ENCODE measurements around the gene ZNF668. TPM values are rescaled to one million over a fixed set of nuclear protein-coding genes. Genes with fewer than 3 reads are reported as not detected.
A peak's percentile ranks its signal among the peaks of the same experiment; 100 is the strongest.
"Not testable (repeated sequence)": the region's sequence is repeated elsewhere in the genome, so short reads cannot be mapped to it uniquely, and the experiment has no call there.

Gene ZNF668
- polyA plus RNA-seq, 1 donor from 2014 or later: 10.6 TPM

- peaks cover 8% of the 10 kb centered on the region for H3K36me3 Mint-ChIP-seq
- no peaks in the 10 kb centered on the region for H3K27me3 Mint-ChIP-seq
- H3K9me3 Mint-ChIP-seq: no peaks in the 10 kb centered on the region
These were observed 41.0 kb downstream of the ZNF668 start, which contains the start of gene STX4 for GRCh38 chr16:31032736-31033708. TSS of gene STX4 (plus strand) at chr16:31033558. CDS start at chr16:31033806, 248 bp downstream.

DNA sequence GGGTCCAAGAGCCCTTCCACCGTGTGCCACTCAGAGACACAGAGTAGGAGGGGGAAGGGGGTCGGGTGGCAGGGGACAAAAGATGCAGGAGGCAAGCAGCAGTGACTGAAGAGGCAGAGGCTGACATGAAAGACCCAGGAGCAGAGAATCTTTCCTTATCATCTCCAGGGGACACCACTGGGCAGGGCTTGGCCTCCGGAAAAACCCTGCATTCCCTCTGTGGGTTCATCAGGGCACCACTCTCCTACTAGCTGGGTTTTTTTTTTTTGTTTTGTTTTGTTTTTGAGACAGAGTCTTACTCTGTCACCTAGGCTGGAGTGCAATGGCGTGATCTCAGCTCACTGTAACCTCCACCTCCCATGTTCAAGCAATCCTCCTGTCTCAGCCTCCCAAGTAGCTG is 42.8 kb downstream of the ZNF668 start:
- H3K27me3 Mint-ChIP-seq: no peaks in the 10 kb centered on the region
- H3K9me3 Mint-ChIP-seq: no peaks in the 10 kb centered on the region
- peak overlapping the region in 2 of 4 donors; percentile 28 to 88 for H3K4me3 Mint-ChIP-seq
- peaks cover 6% of the 10 kb centered on the region for H3K36me3 Mint-ChIP-seq
- peaks cover 7 to 13% (median 10%) of the 10 kb centered on the region in 3 donors for H3K4me1 Mint-ChIP-seq
- peak overlapping the region in 2 of 3 donors; percentile 90 to 99 for H3K27ac Mint-ChIP-seq

More at GRCh38 chr16:31032736-31033708, 41.0 kb downstream of the ZNF668 start, which contains the start of gene STX4:
- peak within 1 kb of the TSS; percentile 90 to 99 (median 99) for H3K27ac Mint-ChIP-seq
- peak within 1 kb of the TSS; percentile 88 to 100 (median 96) for H3K4me3 Mint-ChIP-seq
- H3K4me1 Mint-ChIP-seq: peaks cover 10 to 15% (median 10%) of the 10 kb centered on the region in 3 donors

DNA sequence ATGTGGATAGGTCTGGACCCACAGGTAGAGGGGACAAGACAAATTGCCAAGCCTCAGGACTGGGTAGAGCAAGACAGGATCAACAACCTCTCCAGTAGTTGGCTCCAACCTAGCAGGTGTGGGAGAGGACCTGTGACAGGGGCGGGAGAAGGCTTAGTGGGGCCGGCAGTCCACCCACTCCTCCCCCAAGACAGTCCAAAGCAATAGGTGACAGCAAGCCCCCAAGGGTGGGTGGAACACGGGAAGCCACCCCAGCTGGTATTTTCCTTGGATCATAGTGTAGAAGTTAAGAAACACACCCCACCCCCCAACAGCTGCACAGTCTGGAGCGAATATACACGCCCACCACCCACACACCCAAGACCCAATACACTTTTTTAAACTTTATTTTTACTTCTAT is 44.8 kb downstream of the ZNF668 start:
- no peaks in the 10 kb centered on the region for H3K9me3 Mint-ChIP-seq
- peaks cover 4% of the 10 kb centered on the region for H3K36me3 Mint-ChIP-seq
- H3K27ac Mint-ChIP-seq: no peak overlapping the region

DNA sequence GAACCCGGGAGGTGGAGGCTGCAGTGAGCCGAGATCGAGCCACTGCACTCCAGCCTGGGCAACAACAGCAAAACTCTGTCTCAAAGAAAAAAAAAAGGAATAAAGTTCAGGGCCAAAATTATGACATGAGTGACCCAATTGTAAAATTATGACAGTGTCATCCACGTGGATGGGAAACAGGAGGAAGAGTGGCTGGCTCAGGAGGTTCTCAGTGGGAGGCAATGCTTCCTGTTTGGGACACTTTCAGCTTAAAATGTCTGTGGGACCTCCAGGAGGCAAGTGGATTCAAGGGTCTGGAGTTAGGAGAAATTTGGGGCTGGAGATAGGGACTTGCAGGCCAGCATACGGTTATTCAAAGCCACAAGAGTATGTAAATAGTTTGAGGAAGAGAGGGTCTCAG is 48.7 kb downstream of the ZNF668 start:
- no peaks in the 10 kb centered on the region for H3K27me3 Mint-ChIP-seq

More for the DNA sequence above, 44.8 kb downstream of the ZNF668 start:
- Mint-ChIP-seq H3K4me3 (no peak overlapping the region), H3K4me1 (peaks cover 4 to 13% (median 8%) of the 10 kb centered on the region in 3 donors), H3K27me3 (no peaks in the 10 kb centered on the region)

DNA sequence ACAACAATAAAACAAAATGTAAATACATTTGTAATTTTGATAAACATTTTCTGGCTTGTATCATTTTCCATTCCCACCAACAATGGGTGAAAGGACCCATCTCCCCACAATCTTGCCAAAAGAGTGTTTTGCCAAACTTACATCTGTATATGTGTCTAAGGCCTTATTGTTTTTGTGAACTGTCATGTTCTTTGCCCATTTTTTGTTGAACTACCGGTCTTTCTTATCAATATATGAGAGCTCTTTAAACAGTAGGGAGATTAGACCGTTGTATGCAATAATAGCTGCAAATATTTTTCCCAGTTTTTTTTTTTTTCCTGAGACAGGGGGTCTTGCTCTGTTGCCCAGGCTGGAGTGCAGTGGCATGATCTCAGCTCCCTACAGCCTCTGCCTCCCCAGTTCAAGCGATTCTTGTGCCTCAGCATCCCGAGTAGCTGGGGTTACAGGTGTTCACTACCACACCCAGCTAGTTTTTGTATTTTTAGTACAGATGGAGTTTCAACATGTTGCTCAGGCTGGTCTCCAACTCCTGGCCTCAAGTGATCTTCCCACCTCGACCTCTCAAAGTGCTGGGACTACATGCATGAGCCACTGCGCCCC is 50.3 kb downstream of the ZNF668 start:
- no peaks in the 10 kb centered on the region for H3K27me3 Mint-ChIP-seq
- no peak overlapping the region for H3K4me3 Mint-ChIP-seq
- H3K9me3 Mint-ChIP-seq: no peaks in the 10 kb centered on the region
- H3K27ac Mint-ChIP-seq: no peak overlapping the region
- H3K4me1 Mint-ChIP-seq: no peaks in the 10 kb centered on the region
- H3K36me3 Mint-ChIP-seq: no peaks in the 10 kb centered on the region

More for the DNA sequence above, 48.7 kb downstream of the ZNF668 start:
- H3K4me1 Mint-ChIP-seq: no peaks in the 10 kb centered on the region
- H3K36me3 Mint-ChIP-seq: no peaks in the 10 kb centered on the region
- H3K27ac Mint-ChIP-seq: no peak overlapping the region
- H3K9me3 Mint-ChIP-seq: no peaks in the 10 kb centered on the region
- no peak overlapping the region for H3K4me3 Mint-ChIP-seq

- Mint-ChIP-seq H3K4me1 (peaks cover 0 to under 1% (median 0%) of the 10 kb centered on the region in 3 donors), H3K4me3 (no peak overlapping the region), H3K36me3 (peaks cover under 1% of the 10 kb centered on the region), H3K27ac (no peak overlapping the region), H3K9me3 (no peaks in the 10 kb centered on the region), H3K27me3 (no peaks in the 10 kb centered on the region)
These were observed 50.8 kb downstream of the ZNF668 start for GRCh38 chr16:31023252-31023602.

DNA sequence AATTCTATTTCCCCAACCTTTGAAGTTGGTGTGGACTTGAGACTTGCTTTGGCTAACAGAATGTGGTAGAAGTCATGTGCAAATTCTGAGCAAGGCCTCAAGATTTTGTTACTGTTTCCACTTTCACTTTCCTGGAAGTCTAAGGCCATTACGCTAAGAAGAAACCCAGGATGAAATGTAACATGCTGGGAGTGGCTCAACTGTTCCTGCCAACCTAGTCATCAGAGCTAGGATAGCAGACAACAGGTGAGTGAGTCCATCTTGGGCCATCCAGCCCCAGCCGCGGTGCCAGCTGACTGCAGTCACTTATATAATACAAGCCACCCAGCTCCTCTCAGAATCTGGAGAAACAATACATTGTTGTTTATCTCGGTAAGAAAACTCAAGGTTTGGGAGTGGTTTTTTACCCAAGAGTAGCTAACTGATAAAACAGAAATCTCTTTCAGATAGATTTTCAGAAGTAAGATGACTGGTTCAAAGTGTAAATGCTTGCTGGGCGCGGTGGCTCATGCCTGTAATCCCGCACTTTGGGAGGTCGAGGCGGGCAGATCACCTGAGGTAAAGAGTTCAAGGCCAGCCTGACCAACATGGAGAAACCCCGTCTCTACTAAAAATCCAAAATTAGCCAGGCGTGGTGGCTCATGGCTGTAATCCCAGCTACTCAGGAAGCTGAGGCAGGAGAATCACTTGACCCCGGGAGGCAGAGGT is 51.3 kb downstream of the ZNF668 start:
- H3K4me1 Mint-ChIP-seq: peaks cover 0 to 2% (median 0%) of the 10 kb centered on the region in 3 donors
- H3K27me3 Mint-ChIP-seq: no peaks in the 10 kb centered on the region
- H3K36me3 Mint-ChIP-seq: peaks cover 2% of the 10 kb centered on the region
- no peaks in the 10 kb centered on the region for H3K9me3 Mint-ChIP-seq
- no peak overlapping the region for H3K4me3 Mint-ChIP-seq
- H3K27ac Mint-ChIP-seq: no peak overlapping the region

DNA sequence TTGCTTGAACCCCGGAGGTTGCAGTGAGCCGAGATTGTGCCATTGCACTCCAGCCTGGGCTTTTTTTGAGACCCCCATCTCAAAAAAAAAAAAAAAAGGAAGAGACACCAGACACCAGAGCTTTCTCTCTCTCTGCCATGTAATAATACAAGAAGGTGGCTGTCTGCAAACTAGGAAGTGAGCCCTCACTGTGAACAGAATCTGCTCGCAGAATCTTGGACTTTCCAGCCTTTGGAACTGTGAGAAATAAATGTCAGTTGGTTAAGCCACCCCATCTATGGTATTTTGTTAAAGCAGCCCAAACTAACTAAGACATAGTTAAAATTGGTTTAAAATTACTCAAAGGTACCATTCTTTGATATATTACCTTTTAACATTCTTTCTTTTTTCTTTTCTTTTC is 53.5 kb downstream of the ZNF668 start:
- Mint-ChIP-seq H3K27me3 (peaks cover 2% of the 10 kb centered on the region), H3K4me1 (peaks cover 0 to 2% (median 0%) of the 10 kb centered on the region in 3 donors), H3K36me3 (peaks cover 2% of the 10 kb centered on the region), H3K27ac (no peak overlapping the region), H3K9me3 (no peaks in the 10 kb centered on the region), H3K4me3 (no peak overlapping the region)

DNA sequence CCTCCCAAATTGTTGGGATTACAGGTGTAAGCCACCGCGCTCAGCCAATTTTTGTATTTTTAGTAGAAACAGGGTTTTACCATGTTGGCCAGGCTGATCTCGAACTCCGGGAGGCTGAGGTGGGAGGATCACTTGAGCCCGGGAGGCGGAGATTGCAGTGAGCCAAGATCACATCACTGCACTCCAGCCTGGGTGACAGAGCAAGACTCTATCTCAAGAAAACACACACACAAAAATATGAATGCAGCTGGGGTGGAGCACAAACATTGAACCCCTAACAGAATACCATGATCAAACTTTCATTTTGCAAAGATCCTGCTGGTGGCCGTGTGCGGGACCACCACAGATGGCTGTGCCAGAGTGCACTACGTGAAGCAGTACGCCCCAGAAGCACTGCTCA is 56.3 kb downstream of the ZNF668 start:
- H3K27ac Mint-ChIP-seq, H3K27me3 Mint-ChIP-seq, H3K4me1 Mint-ChIP-seq, H3K4me3 Mint-ChIP-seq, H3K36me3 Mint-ChIP-seq, H3K9me3 Mint-ChIP-seq: not testable (repeated sequence)

GRCh38 chr16:31016018-31016417 is 58.0 kb downstream of the ZNF668 start:
- H3K4me1 Mint-ChIP-seq: peaks cover 0 to 5% (median 3%) of the 10 kb centered on the region in 3 donors
- H3K9me3 Mint-ChIP-seq: no peaks in the 10 kb centered on the region
- peaks cover 18% of the 10 kb centered on the region for H3K27me3 Mint-ChIP-seq
- H3K4me3 Mint-ChIP-seq: no peak overlapping the region
- no peak overlapping the region for H3K27ac Mint-ChIP-seq
- H3K36me3 Mint-ChIP-seq: peaks cover 5% of the 10 kb centered on the region

- not testable (repeated sequence) for H3K36me3 Mint-ChIP-seq, H3K4me1 Mint-ChIP-seq, H3K27ac Mint-ChIP-seq, H3K9me3 Mint-ChIP-seq
- Mint-ChIP-seq H3K4me3 (peak overlapping the region in 1 of 4 donors; percentile 65), H3K27me3 (peaks cover 27% of the 10 kb centered on the region)
These were observed 60.7 kb downstream of the ZNF668 start for GRCh38 chr16:31013292-31013691.

DNA sequence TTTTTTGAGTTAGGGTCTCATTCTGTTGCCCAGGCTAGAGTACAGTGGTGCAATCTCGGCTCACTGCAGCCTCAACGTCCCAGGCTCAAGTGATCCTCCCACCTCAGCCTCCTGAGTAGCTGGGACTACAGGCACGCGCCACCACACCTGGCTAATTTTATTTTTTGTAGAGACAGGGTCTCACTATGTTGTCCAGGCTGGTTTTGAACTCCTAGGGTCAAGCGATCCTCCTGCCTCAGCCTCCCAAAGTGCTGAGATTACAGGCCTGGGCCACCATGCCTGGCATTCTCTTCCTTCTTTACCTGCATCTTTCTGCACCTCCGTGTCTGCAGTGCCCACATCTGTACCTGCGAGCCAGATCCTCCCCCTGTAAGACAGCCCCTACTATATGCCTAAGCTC is 62.2 kb downstream of the ZNF668 start:
- peak overlapping the region in 2 of 4 donors; percentile 37 to 65 for H3K4me3 Mint-ChIP-seq
- not testable (repeated sequence) for H3K36me3 Mint-ChIP-seq, H3K9me3 Mint-ChIP-seq, H3K27ac Mint-ChIP-seq, H3K4me1 Mint-ChIP-seq
- peaks cover 29% of the 10 kb centered on the region for H3K27me3 Mint-ChIP-seq
